H1 (cell line): ENCODE measurements around the gene PAXIP1. TPM values are rescaled to one million over a fixed set of nuclear protein-coding genes. Genes with fewer than 3 reads are reported as not detected.

ENCODE experiments used
- CTCF ChIA-PET: fragments of 300-600 bp; sonication (Branson Sonifier 250); formaldehyde crosslinking; loops from one replicate; lab custom pipeline; 2021; ENCODE audit not compliant: partially characterized antibody; lab: Charles Lee
- POLR2A ChIA-PET: fragments of 300-600 bp; sonication (Branson Sonifier 250); formaldehyde crosslinking; loops from one replicate; lab custom pipeline; 2021; ENCODE audit warnings: inconsistent platforms; ENCODE audit not compliant: partially characterized antibody; lab: Charles Lee
- DNase-seq, 2 experiments: peaks; one replicate each; pipeline versions ENCODE4 v3.0.0 to v3.0.0-alpha.2; 2010 to 2022; ENCODE audit warnings: low spot score in 2 of 2, low read depth in 1 of 2, mixed read lengths in 1 of 2
- FAIRE-seq: peaks from 2 replicates; lab custom pipeline; 2011; peaks lifted over from hg19 to GRCh38; lab: Jason Lieb, UNC
- H2AFZ ChIP-seq: 2 replicates; pipeline ENCODE4 v1.8.1; 2012; ENCODE audit warnings: low read length, inconsistent platforms
- H2AK5ac ChIP-seq: 2 replicates; pipeline ENCODE4 v1.6.1; 2013; ENCODE audit warnings: low read depth, low read length
- H2BK120ac ChIP-seq: replicated peaks from 2 replicates; pipeline ENCODE3; 2013; ENCODE audit warnings: low read depth, low read length, inconsistent platforms
- H2BK12ac ChIP-seq: 2 replicates; pipeline ENCODE4 v1.6.1; 2013; ENCODE audit warnings: low read depth, low read length
- H2BK15ac ChIP-seq: 2 replicates; pipeline ENCODE4 v1.6.1; 2013; ENCODE audit warnings: low read length
- H2BK20ac ChIP-seq: 2 replicates; pipeline ENCODE4 v1.6.1; 2013; ENCODE audit warnings: low read length
- H2BK5ac ChIP-seq: 2 replicates; pipeline ENCODE4 v1.6.1; 2013; ENCODE audit warnings: low read depth, low read length
- H3K14ac ChIP-seq: 2 replicates; pipeline ENCODE4 v1.6.1; 2013; ENCODE audit warnings: inconsistent platforms; ENCODE audit not compliant: insufficient read length
- H3K18ac ChIP-seq: 2 replicates; pipeline ENCODE4 v1.6.1; 2013; ENCODE audit warnings: low read length; ENCODE audit errors: extremely low read depth
- H3K23ac ChIP-seq: 2 replicates; pipeline ENCODE4 v1.6.1; 2013; ENCODE audit warnings: inconsistent platforms; ENCODE audit not compliant: insufficient read length
- H3K23me2 ChIP-seq: 2 replicates; pipeline ENCODE4 v1.6.1; 2013; ENCODE audit warnings: low read depth, low read length
- H3K27ac ChIP-seq: 2 replicates; pipeline ENCODE4 v1.6.1; 2011; ENCODE audit warnings: low read depth, low read length, inconsistent platforms
- H3K27me3 ChIP-seq, 4 experiments: replicated peaks in 1 of 4; 1 replicate in 1 of 4; 2 replicates in 3 of 4; pipeline versions ENCODE4 v1.6.1 to v1.8.1; 2011 to 2013; ENCODE audit warnings: low read length in 3 of 4, mild to moderate bottlenecking in 3 of 4, inconsistent platforms in 2 of 4, mixed read lengths in 2 of 4, moderate library complexity in 1 of 4; ENCODE audit not compliant: control insufficient read depth in 3 of 4, insufficient read depth in 3 of 4; ENCODE audit errors: extremely low read depth in 1 of 4
- H3K36me3 ChIP-seq, 4 experiments: 2 replicates each; pipeline versions ENCODE4 v1.6.1 to v1.8.1; 2011 to 2013; ENCODE audit warnings: mild to moderate bottlenecking in 4 of 4, low read length in 3 of 4, moderate library complexity in 2 of 4, control low read depth in 1 of 4, inconsistent platforms in 1 of 4; ENCODE audit not compliant: insufficient read depth in 4 of 4, control insufficient read depth in 2 of 4
- H3K4ac ChIP-seq: replicated peaks from 2 replicates; pipeline ENCODE3; 2013; ENCODE audit warnings: low read length, low read depth, mixed read lengths, inconsistent platforms; ENCODE audit not compliant: insufficient read length
- H3K4me1 ChIP-seq, 4 experiments: replicated peaks in 1 of 4; 1 replicate in 1 of 4; 2 replicates in 3 of 4; pipeline versions ENCODE4 v1.6.1 to v1.8.1; 2011 to 2013; ENCODE audit warnings: low read length in 3 of 4, inconsistent platforms in 2 of 4, mixed read lengths in 1 of 4; ENCODE audit not compliant: insufficient read depth in 4 of 4, control insufficient read depth in 3 of 4
- H3K4me2 ChIP-seq, 2 experiments: 2 replicates each; pipeline versions ENCODE4 v1.6.1 to v1.8.1; 2011 to 2013; ENCODE audit warnings: low read depth in 2 of 2, low read length in 2 of 2, control low read depth in 1 of 2, inconsistent platforms in 1 of 2, mild to moderate bottlenecking in 1 of 2; ENCODE audit not compliant: insufficient read depth in 1 of 2
- H3K4me3 ChIP-seq, 4 experiments: fragments of 200-600, 300-600 bp in 1 of 4; sonication (generic), shearing (Covaris generic), sonication (Bioruptor Twin) in 1 of 4; 2 replicates each; pipeline versions ENCODE4 v1.5.1 to v1.8.1; 2011 to 2016; ENCODE audit warnings: low read length in 4 of 4, low read depth in 3 of 4, control low read depth in 2 of 4, inconsistent platforms in 2 of 4, mild to moderate bottlenecking in 2 of 4, mixed read lengths in 1 of 4, moderate library complexity in 1 of 4; ENCODE audit not compliant: insufficient read depth in 2 of 4; ENCODE audit errors: extremely low read depth in 1 of 4
- H3K56ac ChIP-seq: replicated peaks from 2 replicates; pipeline ENCODE3; 2013; ENCODE audit warnings: low read depth, mild to moderate bottlenecking, mixed read lengths, low read length, inconsistent platforms; ENCODE audit not compliant: insufficient read length
- H3K79me1 ChIP-seq: 2 replicates; pipeline ENCODE4 v1.6.1; 2013; ENCODE audit warnings: low read depth, low read length, control low read depth
- H3K79me2 ChIP-seq, 2 experiments: 2 replicates each; pipeline versions ENCODE4 v1.6.1 to v1.8.1; 2012 to 2013; ENCODE audit warnings: low read length in 2 of 2, mild to moderate bottlenecking in 2 of 2, inconsistent platforms in 1 of 2; ENCODE audit not compliant: insufficient read depth in 2 of 2, control insufficient read depth in 1 of 2
- H3K9ac ChIP-seq, 4 experiments: replicated peaks in 1 of 4; 1 replicate in 1 of 4; 2 replicates in 3 of 4; pipeline versions ENCODE4 v1.6.1 to v1.8.1; 2011 to 2013; ENCODE audit warnings: low read depth in 3 of 4, low read length in 3 of 4, control low read depth in 2 of 4, mild to moderate bottlenecking in 2 of 4, moderate library complexity in 2 of 4, inconsistent platforms in 1 of 4; ENCODE audit errors: extremely low read depth in 1 of 4
- H3K9me3 ChIP-seq, 2 experiments: 2 replicates each; pipeline versions ENCODE4 v1.6.1 to v1.8.1; 2012 to 2013; ENCODE audit warnings: mild to moderate bottlenecking in 2 of 2, moderate library complexity in 2 of 2, control low read depth in 1 of 2, inconsistent platforms in 1 of 2, low read depth in 1 of 2, low read length in 1 of 2, mixed read lengths in 1 of 2; ENCODE audit not compliant: insufficient read depth in 2 of 2
- H4K20me1 ChIP-seq, 2 experiments: replicated peaks in 1 of 2; 2 replicates each; pipeline versions ENCODE3 to v1.8.1; 2011 to 2013; ENCODE audit warnings: inconsistent platforms in 2 of 2, low read length in 2 of 2, mild to moderate bottlenecking in 1 of 2; ENCODE audit not compliant: insufficient read depth in 2 of 2, control insufficient read depth in 1 of 2
- H4K5ac ChIP-seq: 2 replicates; pipeline ENCODE4 v1.6.1; 2013; ENCODE audit warnings: low read length, low read depth, mixed read lengths, inconsistent platforms; ENCODE audit not compliant: insufficient read length
- H4K8ac ChIP-seq: 2 replicates; pipeline ENCODE4 v1.8.0; 2013; ENCODE audit warnings: mild to moderate bottlenecking, moderate library complexity, low read length, inconsistent platforms; ENCODE audit not compliant: insufficient read depth; ENCODE audit errors: extremely low read depth
- H4K91ac ChIP-seq: replicated peaks from 2 replicates; pipeline ENCODE3; 2013; ENCODE audit warnings: low read length, mixed read lengths, inconsistent platforms; ENCODE audit not compliant: insufficient read length
- ASH2L ChIP-seq: fragments of 200-600, 300-600 bp; sonication (generic); IDR thresholded peaks from one replicate; pipeline ENCODE4 v1.7.1; 2017; ENCODE audit warnings: low read length
- CEBPB ChIP-seq: IDR thresholded peaks from 2 replicates; pipeline ENCODE4 v1.6.1; 2012; ENCODE audit warnings: low read depth, low read length
- CHD1 ChIP-seq: IDR thresholded peaks from 2 replicates; pipeline ENCODE4 v1.6.1; 2012; ENCODE audit warnings: low read depth, low read length, improper control_type of control experiment
- CTBP2 ChIP-seq: IDR thresholded peaks from 2 replicates; pipeline ENCODE4 v1.7.0; 2011; ENCODE audit warnings: borderline replicate concordance, mild to moderate bottlenecking, moderate library complexity, mixed read lengths, low read length; ENCODE audit not compliant: insufficient read depth, insufficient read length
- HDAC6 ChIP-seq: IDR thresholded peaks from one replicate; pipeline ENCODE4 v1.7.1; 2012; ENCODE audit warnings: low read depth, mild to moderate bottlenecking, inconsistent platforms, low read length, moderate library complexity
- JUND ChIP-seq: IDR thresholded peaks from 2 replicates; pipeline ENCODE4 v1.6.1; 2011; ENCODE audit warnings: mild to moderate bottlenecking, improper control_type of control experiment, low read length
- KDM5A ChIP-seq: fragments of 200-600 bp; IDR thresholded peaks from 2 replicates; pipeline ENCODE4 v1.7.1; 2012; ENCODE audit warnings: mild to moderate bottlenecking, low read length, inconsistent platforms, mixed read lengths
- PHF8 ChIP-seq: fragments of 200-600 bp; sonication (generic); conservative IDR thresholded peaks from 2 replicates; pipeline ENCODE4 v1.7.1; 2012; ENCODE audit warnings: low read depth, mild to moderate bottlenecking, inconsistent platforms, low read length, moderate library complexity
- POU5F1 ChIP-seq: IDR thresholded peaks from 2 replicates; pipeline ENCODE4 v1.6.1; 2011; ENCODE audit warnings: low read depth, mild to moderate bottlenecking, low read length, moderate library complexity
- SIX5 ChIP-seq: IDR thresholded peaks from 2 replicates; pipeline ENCODE4 v1.6.1; 2011; ENCODE audit warnings: mild to moderate bottlenecking, low read depth, low read length
- SRF ChIP-seq: IDR thresholded peaks from 2 replicates; pipeline ENCODE4 v1.6.1; 2011; ENCODE audit warnings: mild to moderate bottlenecking, low read depth, low read length, moderate library complexity
- TCF12 ChIP-seq: IDR thresholded peaks from 2 replicates; pipeline ENCODE4 v1.6.1; 2011; ENCODE audit warnings: low read depth, mild to moderate bottlenecking, low read length
- WGBS, 2 experiments: shearing (Covaris generic) in 1 of 2; methylation state at CpG; one replicate each; pipeline versions ENCODE4 v1.1.6 to v1.1.7; 2013 to 2015; ENCODE audit warnings: low lambda C conversion rate in 2 of 2, mixed read lengths in 2 of 2, inconsistent platforms in 1 of 2, low coverage in 1 of 2, missing lambda C conversion rate in 1 of 2; ENCODE audit not compliant: insufficient replicate concordance in 2 of 2, insufficient coverage in 1 of 2, insufficient read length in 1 of 2; ENCODE audit errors: extremely low coverage in 1 of 2, missing lambda C conversion rate in 1 of 2; 5-methylcytosine and 5-hydroxymethylcytosine counted together
- polyA plus RNA-seq, 7 experiments: library from polyadenylated mRNA; depleted of rRNA in 3 of 7; stranded (reverse) in 5 of 7; unstranded in 2 of 7; fragments of >200 nt in 5 of 7; fragments of 200-250 nt in 2 of 7; gene quantifications; 1 replicate in 5 of 7; 2 replicates in 1 of 7; 4 replicates in 1 of 7; pipeline versions ENCODE4 v1.2.1 to v1.2.3, GENCODE V29; 2011 to 2013; ENCODE audit warnings: missing spikeins in 2 of 7, mixed read lengths in 2 of 7
- total RNA-seq: library from RNA; stranded (reverse); fragmentation: NEBNext Ultra II Directional; extraction: Animal tissue kit (Norgen Biotek cat#: 25700); gene quantifications from 2 replicates; pipeline ENCODE4 v1.2.1, GENCODE V29; 2021

PAXIP1 gene
- total and polyA plus RNA-seq, 2 of the 8 experiments (the other 6 are each of a cell fraction or from before 2014, with no cell fraction given): 32.4 to 32.8 TPM

- Histone ChIP-seq H3K36me3 (peaks cover 0 to 5% (median 0%) of the 10 kb centered on the region in 4 experiments; a peak in 1 of 8 replicates), H3K23me2 (no peaks in the 10 kb centered on the region), H4K8ac (no peak overlapping the region), H2AK5ac (no peak overlapping the region), H4K91ac (no peak overlapping the region), H2BK5ac (no peak overlapping the region), H3K9me3 (peaks cover 3 to 21% of the 10 kb centered on the region in 2 experiments; a peak in 3 of 4 replicates), H3K4ac (no peak overlapping the region), H3K56ac (no peak overlapping the region), H3K79me2 (no peaks in the 10 kb centered on the region), H3K18ac (no peak overlapping the region), H2BK12ac (no peak overlapping the region), H3K27me3 (no peaks in the 10 kb centered on the region), H3K27ac (no peak overlapping the region), H2BK15ac (no peak overlapping the region), H4K20me1 (no peaks in the 10 kb centered on the region), H3K79me1 (no peaks in the 10 kb centered on the region), H3K9ac (no peak overlapping the region), H3K4me2 (no peak overlapping the region), H4K5ac (no peak overlapping the region), H3K23ac (no peak overlapping the region), H3K4me3 (no peak overlapping the region), H2BK20ac (no peak overlapping the region), H3K14ac (no peak overlapping the region), H3K4me1 (no peaks in the 10 kb centered on the region), H2BK120ac (no peak overlapping the region), H2AFZ (no peak overlapping the region)
- 92% methylated on average over 6 of the region's 6 CpGs; no CpG with 5 or more reads in 1 of the 2 experiments for WGBS, 2 experiments
- POLR2A ChIA-PET: no interaction called here
- no peak for FAIRE-seq
- CTCF ChIA-PET: interaction anchor here (1.2 to 9.1 kb wide), 4 partner anchors 8 to 50 kb away, joined by 5 to 69 read pairs (median 6); no protein-coding TSS in a partner anchor
- DNase-seq: no peak
- TF ChIP-seq TCF12: no peak
- TF ChIP-seq PHF8: no peak
- no peak for TF ChIP-seq CHD1
- no peak for TF ChIP-seq CTBP2
- TF ChIP-seq JUND: no peak
- TF ChIP-seq HDAC6: no peak
- TF ChIP-seq CEBPB: no peak
- TF ChIP-seq POU5F1: no peak
- no peak for TF ChIP-seq ASH2L
- no peak for TF ChIP-seq SIX5
- no peak for TF ChIP-seq KDM5A
- TF ChIP-seq SRF: no peak
Measured at GRCh38 chr7:154902600-154903082, 100.3 kb downstream of the PAXIP1 start.
